Activated T-cell treated with anti-CD3 and anti-CD28 coated beads, Interleukin-2, amount 50 U/mL, for 4 hours (primary cell): ENCODE data around the gene BTNL9. TPM values are rescaled to one million over a fixed set of nuclear protein-coding genes. Genes with fewer than 3 reads are reported as not detected.
"Not testable (repeated sequence)": the region's sequence is repeated elsewhere in the genome, so short reads cannot be mapped to it uniquely, and the experiment has no call there.

Source experiments
- ATAC-seq, 2 donors: fragments of 200-7000 bp; cut with Tn5 transposase; one replicate each; pipeline ENCODE4 v1.10.0; 2021
- DNase-seq: peaks from one replicate; pipeline ENCODE4 v3.0.0-alpha.2; 2020
- H3K27me3 Mint-ChIP-seq: one replicate; pipeline ENCODE4 v1.8.0; 2021; ENCODE audit warnings: low read depth, mixed read lengths
- H3K36me3 Mint-ChIP-seq: one replicate; pipeline ENCODE4 v1.8.0; 2022; ENCODE audit warnings: mixed read lengths; ENCODE audit not compliant: insufficient read depth
- H3K4me1 Mint-ChIP-seq: one replicate; pipeline ENCODE4 v1.8.0; 2021; ENCODE audit warnings: low read depth, mixed read lengths
- H3K4me3 Mint-ChIP-seq: one replicate; pipeline ENCODE4 v1.8.0; 2021; ENCODE audit warnings: mild to moderate bottlenecking, moderate library complexity, mixed read lengths
- H3K9me3 Mint-ChIP-seq: one replicate; pipeline ENCODE4 v1.8.0; 2021; ENCODE audit warnings: mixed read lengths
- total RNA-seq, 3 donors: library from RNA; stranded (reverse); gene quantifications; one replicate each; pipeline ENCODE4 v1.2.1, GENCODE V29; 2021

The BTNL9 gene
- total RNA-seq, 3 donors from 2014 or later: 0.13 to 0.35 TPM; not detected in 1

DNA sequence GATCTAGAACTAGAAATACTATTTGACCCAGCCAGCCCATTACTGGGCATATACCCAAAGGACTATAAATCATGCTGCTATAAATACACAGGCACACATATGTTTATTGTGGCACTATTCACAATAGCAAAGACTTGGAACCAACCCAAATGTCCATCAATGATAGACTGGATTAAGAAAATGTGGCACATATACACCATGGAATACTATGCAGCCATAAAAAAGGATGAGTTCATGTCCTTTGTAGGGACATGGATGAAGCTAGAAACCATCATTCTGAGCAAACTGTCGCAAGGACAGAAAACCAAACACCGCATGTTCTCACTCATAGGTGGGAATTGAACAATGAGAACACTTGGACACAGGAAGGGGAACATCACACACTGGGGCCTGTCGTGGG is 55.1 kb downstream of the BTNL9 start:
- ATAC-seq, H3K36me3 Mint-ChIP-seq, H3K4me3 Mint-ChIP-seq, H3K9me3 Mint-ChIP-seq, H3K4me1 Mint-ChIP-seq, DNase-seq: not testable (repeated sequence)
- H3K27me3 Mint-ChIP-seq: peaks cover 43% of the 10 kb centered on the region

DNA sequence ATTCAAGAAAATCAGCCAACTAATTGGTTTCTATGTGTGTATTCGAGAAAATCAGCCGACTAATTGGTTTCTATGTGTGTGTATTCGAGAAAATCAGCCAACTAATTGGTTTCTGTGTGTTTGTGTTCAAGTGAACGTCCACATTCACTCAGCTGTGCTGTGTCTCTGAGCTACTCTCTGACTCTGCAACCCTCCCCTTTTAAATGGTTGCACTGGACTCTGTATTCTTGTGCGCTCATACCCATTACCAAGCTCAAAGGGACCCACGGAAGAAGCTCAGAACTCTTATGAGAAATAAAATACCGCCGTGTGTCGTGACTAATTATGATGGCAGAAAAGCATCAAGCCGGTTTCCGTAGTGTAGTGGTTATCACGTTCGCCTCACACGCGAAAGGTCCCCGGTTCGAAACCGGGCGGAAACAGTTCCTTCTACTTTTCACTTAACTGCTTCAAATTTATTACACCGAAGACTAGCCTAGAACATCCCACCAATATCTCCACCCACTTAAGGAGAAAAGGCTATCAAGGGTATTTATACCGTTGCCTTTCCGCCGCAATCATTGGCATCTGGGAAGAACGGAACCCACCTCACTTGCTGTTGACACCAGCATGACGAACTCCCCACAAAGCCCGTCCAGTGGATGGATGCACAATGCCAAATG is 56.8 kb downstream of the BTNL9 start:
- not testable (repeated sequence) for DNase-seq, H3K4me3 Mint-ChIP-seq, H3K36me3 Mint-ChIP-seq, H3K9me3 Mint-ChIP-seq, H3K4me1 Mint-ChIP-seq
- ATAC-seq: peak; percentile 50 to 51
- peaks cover 46% of the 10 kb centered on the region for H3K27me3 Mint-ChIP-seq

DNA sequence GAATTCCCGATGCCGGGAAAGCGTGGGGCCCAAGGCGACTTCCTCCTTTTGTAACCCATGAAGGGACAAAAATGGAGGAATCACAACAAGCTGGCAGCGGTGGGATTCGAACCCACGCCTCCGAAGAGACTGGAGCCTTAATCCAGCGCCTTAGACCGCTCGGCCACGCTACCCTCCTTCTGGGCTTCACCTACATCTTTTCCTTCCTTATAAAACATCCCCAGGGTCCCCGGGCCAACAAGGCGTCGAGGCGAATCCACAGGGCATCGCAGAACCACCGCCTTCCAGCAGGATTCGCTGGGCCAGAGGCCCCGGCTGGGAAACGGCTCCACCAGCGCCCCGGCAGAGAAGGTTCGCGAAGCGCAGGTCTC is 57.3 kb downstream of the BTNL9 start:
- peaks cover 45% of the 10 kb centered on the region for H3K27me3 Mint-ChIP-seq
- H3K4me1 Mint-ChIP-seq, DNase-seq, H3K4me3 Mint-ChIP-seq, H3K9me3 Mint-ChIP-seq, H3K36me3 Mint-ChIP-seq: not testable (repeated sequence)
- ATAC-seq: peak; percentile 3 to 17

DNA sequence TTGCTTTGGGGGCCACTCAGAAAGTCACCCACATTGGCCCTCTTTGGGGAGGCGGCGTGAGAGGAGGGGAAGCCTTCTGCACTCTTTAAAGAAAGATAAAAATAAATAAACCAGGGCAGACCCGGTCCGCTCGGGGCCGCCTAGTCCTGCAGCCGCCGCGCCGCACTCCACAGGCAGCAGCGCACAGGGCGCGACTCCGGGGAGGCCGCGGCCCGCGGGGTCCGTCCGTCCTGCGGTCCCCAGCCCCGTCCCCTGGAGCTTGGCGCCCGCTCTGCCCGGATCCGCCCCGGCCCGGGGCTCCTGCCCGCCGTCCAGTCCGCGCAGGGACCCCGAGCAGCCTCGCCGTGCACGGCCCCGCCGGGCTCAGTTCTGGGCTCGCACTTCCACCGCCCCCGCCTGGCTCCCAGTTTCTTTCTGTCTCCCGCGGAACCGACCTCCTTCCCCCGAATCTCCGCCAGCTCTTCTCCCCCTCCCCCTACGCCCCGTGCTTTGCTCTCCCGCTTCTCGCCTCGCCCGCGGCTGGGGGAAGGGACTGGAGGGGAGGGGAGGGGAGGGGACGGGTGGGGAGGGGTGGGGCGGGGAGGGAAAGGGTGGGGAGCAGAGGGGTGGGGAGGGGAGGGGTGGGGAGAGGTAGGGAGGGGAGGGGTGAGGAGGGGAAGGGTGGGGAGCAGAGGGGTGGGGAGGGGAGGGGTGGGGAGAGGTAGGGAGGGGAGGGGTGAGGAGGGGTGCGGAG is 57.9 kb downstream of the BTNL9 start:
- not testable (repeated sequence) for DNase-seq, H3K36me3 Mint-ChIP-seq, H3K9me3 Mint-ChIP-seq, H3K4me1 Mint-ChIP-seq, H3K4me3 Mint-ChIP-seq
- ATAC-seq: peak in 1 of 2 donors; percentile 11
- peaks cover 39% of the 10 kb centered on the region for H3K27me3 Mint-ChIP-seq

DNA sequence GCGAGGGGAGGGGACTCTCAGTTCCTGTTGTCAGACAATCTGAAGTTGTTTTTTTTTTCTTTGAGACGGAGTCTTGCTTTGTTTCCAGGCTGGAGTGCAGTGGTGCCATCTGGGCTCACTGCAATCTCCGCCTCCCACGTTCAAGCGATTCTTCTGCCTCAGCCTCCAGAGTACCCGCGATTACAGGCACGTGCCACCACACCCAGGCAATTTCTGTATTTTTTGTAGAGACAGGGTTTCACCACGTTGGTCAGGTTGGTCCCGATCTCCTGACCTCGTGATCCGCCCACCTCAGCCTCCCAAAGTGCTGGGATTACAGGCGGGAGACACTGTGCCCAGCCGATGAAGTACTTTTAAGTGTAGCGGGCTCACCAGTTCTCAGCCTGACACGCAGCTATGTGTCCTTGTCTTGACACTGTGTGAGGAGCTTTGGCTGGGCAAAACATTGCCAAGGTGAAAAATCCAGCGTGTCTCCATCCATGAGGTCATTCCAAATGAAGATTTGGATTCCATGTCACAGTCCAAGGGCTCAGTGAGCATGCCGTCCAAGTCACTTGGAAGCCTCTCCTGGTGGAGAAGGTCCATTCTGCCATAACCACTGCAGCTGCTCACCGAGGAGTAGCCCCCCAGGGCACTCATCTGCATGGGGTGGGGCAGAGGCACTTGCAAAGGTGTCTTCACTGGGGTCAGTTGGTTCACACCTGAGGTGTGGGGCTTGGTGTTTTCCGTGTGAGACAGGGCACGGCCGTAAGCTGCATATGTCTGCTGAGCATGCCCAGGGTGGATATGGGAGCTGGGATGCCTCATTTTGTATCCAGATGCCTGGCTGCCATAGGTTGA is 58.9 kb downstream of the BTNL9 start:
- no peak for DNase-seq
- Mint-ChIP-seq H3K4me3 (no peak overlapping the region), H3K27me3 (peaks cover 37% of the 10 kb centered on the region), H3K9me3 (no peaks in the 10 kb centered on the region), H3K36me3 (no peaks in the 10 kb centered on the region), H3K4me1 (peaks cover 7% of the 10 kb centered on the region)
- ATAC-seq: no peak

DNA sequence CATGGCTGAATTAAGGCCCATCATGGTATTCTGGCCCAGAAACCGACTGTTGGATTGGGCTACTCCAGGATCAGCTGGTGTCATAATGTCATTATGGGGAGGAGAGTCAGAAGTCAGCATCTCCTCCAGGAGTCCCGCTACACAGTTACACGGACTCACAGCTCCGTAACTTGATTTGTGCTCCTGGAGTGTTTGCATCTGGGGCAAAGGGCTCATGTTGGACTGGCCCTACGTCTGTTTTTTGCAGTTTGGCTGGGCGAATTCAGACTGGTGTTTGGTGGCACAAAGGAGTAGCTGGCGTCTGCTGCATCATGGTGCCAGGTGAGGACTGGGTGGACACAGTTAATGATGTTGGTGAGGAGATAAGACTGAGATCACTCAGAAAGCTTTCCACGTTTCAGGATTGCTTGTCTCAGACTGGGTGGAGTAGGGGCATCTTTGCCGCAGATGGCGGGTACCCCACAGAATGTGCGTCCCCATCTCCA is 59.6 kb downstream of the BTNL9 start:
- no peak overlapping the region for H3K4me3 Mint-ChIP-seq
- H3K9me3 Mint-ChIP-seq: no peaks in the 10 kb centered on the region
- no peaks in the 10 kb centered on the region for H3K36me3 Mint-ChIP-seq
- no peak for ATAC-seq
- H3K4me1 Mint-ChIP-seq: peaks cover 12% of the 10 kb centered on the region
- peaks cover 40% of the 10 kb centered on the region for H3K27me3 Mint-ChIP-seq
- no peak for DNase-seq

DNA sequence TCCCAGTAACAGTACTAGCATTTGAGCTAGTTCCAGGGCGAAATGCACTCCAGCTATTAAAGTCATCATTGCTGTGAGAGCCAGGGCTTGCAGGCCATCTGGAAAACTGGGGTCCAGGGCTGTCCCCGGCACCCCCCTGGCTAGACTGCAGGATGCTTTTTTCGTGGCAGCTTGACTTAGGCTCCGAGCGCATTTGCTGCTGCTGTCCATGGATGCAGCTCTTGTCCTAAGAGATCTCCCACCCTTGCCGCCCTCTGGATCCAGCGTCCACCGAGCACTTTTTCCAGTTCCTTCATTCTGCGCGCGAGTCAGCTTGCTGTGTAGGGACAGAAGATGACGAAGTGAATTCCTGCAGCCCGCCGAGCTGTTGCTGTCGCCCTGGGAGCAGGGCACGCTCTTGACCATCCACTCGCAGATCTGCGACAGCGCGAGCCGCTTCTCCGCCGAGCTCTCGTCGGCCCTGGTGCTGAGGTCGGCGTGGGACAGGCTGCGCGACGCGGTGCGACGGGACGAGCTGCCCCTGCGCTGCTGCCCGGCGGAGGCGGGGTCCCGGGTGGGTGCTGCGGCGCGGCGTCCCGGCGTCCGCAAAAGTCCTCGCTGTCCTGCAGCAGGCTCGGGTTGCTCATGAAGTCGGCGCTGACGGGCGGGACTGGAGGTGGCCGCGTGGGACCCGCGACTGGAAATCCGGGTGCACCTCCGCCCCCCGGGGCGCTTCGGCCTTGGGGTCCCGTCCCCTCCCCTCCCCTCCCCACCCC is 60.2 kb downstream of the BTNL9 start:
- no peak for ATAC-seq
- no peak for DNase-seq
- Mint-ChIP-seq H3K4me1 (peaks cover 12% of the 10 kb centered on the region), H3K36me3 (no peaks in the 10 kb centered on the region), H3K4me3 (peak overlapping the region; percentile 19), H3K9me3 (no peaks in the 10 kb centered on the region), H3K27me3 (peaks cover 38% of the 10 kb centered on the region)

DNA sequence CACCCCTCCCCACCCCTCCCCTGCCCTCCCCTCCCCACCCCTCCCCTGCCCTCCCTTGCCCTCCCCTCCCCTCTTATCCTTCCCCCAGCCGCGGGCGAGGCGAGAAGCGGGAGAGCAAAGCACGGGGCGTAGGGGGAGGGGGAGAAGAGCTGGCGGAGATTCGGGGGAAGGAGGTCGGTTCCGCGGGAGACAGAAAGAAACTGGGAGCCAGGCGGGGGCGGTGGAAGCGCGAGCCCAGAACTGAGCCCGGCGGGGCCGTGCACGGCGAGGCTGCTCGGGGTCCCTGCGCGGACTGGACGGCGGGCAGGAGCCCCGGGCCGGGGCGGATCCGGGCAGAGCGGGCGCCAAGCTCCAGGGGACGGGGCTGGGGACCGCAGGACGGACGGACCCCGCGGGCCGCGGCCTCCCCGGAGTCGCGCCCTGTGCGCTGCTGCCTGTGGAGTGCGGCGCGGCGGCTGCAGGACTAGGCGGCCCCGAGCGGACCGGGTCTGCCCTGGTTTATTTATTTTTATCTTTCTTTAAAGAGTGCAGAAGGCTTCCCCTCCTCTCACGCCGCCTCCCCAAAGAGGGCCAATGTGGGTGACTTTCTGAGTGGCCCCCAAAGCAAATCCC is 61.1 kb downstream of the BTNL9 start:
- H3K4me1 Mint-ChIP-seq: peaks cover 12% of the 10 kb centered on the region
- peaks cover 40% of the 10 kb centered on the region for H3K27me3 Mint-ChIP-seq
- H3K9me3 Mint-ChIP-seq, H3K4me3 Mint-ChIP-seq, DNase-seq, H3K36me3 Mint-ChIP-seq: not testable (repeated sequence)
- ATAC-seq: peak in 1 of 2 donors; percentile 5

DNA sequence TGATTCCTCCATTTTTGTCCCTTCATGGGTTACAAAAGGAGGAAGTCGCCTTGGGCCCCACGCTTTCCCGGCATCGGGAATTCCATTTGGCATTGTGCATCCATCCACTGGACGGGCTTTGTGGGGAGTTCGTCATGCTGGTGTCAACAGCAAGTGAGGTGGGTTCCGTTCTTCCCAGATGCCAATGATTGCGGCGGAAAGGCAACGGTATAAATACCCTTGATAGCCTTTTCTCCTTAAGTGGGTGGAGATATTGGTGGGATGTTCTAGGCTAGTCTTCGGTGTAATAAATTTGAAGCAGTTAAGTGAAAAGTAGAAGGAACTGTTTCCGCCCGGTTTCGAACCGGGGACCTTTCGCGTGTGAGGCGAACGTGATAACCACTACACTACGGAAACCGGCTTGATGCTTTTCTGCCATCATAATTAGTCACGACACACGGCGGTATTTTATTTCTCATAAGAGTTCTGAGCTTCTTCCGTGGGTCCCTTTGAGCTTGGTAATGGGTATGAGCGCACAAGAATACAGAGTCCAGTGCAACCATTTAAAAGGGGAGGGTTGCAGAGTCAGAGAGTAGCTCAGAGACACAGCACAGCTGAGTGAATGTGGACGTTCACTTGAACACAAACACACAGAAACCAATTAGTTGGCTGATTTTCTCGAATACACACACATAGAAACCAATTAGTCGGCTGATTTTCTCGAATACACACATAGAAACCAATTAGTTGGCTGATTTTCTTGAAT is 62.0 kb downstream of the BTNL9 start:
- Mint-ChIP-seq H3K27me3 (peaks cover 48% of the 10 kb centered on the region), H3K4me1 (peaks cover 12% of the 10 kb centered on the region)
- DNase-seq, H3K4me3 Mint-ChIP-seq, H3K36me3 Mint-ChIP-seq, H3K9me3 Mint-ChIP-seq: not testable (repeated sequence)
- ATAC-seq: peak; percentile 44 to 49

DNA sequence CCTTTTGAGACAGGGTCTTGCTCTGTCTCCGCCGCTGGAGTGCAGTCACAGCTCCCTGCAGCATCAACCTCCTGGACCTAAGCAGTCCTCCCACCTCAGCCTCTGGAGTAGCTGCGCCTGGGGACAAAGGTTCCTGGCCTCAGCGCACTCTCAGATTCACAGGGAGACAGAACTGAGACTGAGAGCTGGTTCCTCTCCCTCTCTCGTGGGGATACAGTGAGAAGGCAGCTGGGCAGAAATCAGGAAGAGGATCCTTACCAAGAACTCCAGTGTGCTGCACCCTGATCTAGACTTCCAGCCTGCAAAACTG is 64.1 kb downstream of the BTNL9 start:
- H3K4me1 Mint-ChIP-seq, H3K36me3 Mint-ChIP-seq, H3K9me3 Mint-ChIP-seq, DNase-seq, ATAC-seq: not testable (repeated sequence)
- Mint-ChIP-seq H3K27me3 (peaks cover 63% of the 10 kb centered on the region), H3K4me3 (peak overlapping the region; percentile 56)

DNA sequence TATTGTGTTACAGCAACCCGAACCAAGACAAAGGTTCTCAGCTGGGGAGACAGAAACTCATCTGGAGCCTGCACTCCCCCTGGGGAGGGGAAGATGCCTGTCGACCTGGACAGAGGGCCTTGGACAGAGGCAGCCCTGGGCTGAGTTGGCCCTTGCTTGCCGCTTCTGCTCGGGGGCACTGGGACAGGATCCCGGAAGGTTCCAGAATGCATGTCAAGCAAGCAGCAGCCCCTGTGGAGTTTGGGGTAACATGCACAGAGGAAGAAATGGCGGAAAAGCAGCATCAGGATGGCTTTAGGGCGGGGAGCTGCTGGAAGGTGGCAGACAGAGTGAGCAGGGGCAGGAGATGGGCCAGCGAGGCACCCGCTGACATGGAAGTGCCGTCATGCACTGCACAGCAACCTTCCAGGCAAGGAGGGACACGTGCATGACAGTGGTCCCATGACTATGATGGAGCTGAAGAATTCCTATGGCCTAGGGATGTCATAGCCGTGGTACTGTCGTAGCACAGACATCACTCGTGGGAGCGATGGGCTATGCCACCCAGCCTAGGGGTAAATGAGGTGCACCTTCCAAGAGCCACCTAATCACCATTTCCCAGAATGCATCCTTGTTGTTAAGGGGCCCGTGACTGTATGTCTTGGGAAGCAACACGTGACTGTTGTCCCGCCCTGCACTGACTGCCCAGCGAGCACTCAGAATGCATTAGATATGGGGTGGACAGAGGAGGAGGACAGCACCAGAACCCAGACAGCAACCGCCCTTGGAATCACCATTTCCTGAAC is 64.7 kb downstream of the BTNL9 start:
- not testable (repeated sequence) for ATAC-seq, H3K4me1 Mint-ChIP-seq, DNase-seq, H3K36me3 Mint-ChIP-seq, H3K9me3 Mint-ChIP-seq, H3K4me3 Mint-ChIP-seq
- H3K27me3 Mint-ChIP-seq: peaks cover 61% of the 10 kb centered on the region

DNA sequence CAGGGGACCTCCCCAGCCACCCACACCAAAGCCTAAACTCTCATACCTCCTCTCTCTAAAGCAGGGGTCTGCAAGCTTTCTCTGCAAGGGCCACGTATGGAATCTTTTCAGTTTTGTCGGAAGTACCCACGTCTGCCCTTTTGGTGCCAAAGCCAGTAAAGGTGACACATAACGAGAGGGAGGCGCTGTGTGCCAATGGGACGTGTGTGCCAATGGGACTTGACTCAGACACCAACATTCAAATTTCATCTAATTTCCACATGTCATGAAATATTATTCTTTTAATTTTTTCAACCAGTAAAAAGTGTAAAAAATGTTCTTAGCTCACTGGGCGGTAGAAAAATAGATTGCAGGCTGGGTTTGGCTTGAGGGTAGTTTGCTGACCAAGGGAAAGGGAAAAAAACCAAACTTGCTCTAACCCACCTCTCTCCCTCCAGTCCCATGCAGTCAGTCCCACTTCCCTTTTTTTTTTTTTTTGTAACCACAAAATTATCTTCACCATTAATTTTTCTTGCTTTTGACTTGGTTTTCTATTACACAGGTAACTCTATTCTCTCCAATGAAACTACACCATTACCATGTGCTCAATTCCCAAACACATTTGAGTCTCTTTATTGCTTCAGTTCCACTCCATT is 65.4 kb downstream of the BTNL9 start:
- peaks cover 59% of the 10 kb centered on the region for H3K27me3 Mint-ChIP-seq
- H3K4me3 Mint-ChIP-seq: no peak overlapping the region
- H3K9me3 Mint-ChIP-seq: no peaks in the 10 kb centered on the region
- no peaks in the 10 kb centered on the region for H3K36me3 Mint-ChIP-seq
- ATAC-seq (no peak), DNase-seq (no peak)
- H3K4me1 Mint-ChIP-seq: peaks cover 5% of the 10 kb centered on the region
